GM18499 (cell line): ENCODE results near the gene DVL1.
"Not testable (repeated sequence)": the region's sequence is repeated elsewhere in the genome, so short reads cannot be mapped to it uniquely, and the experiment has no call there.

ENCODE experiments used
- ATAC-seq: cut with Tn5 transposase; IDR thresholded peaks from one replicate; pipeline ENCODE4 v1.9.1; 2021; ENCODE audit warnings: moderate number of reproducible peaks; ENCODE audit not compliant: insufficient read depth, unreplicated experiment

DVL1 gene

DNA sequence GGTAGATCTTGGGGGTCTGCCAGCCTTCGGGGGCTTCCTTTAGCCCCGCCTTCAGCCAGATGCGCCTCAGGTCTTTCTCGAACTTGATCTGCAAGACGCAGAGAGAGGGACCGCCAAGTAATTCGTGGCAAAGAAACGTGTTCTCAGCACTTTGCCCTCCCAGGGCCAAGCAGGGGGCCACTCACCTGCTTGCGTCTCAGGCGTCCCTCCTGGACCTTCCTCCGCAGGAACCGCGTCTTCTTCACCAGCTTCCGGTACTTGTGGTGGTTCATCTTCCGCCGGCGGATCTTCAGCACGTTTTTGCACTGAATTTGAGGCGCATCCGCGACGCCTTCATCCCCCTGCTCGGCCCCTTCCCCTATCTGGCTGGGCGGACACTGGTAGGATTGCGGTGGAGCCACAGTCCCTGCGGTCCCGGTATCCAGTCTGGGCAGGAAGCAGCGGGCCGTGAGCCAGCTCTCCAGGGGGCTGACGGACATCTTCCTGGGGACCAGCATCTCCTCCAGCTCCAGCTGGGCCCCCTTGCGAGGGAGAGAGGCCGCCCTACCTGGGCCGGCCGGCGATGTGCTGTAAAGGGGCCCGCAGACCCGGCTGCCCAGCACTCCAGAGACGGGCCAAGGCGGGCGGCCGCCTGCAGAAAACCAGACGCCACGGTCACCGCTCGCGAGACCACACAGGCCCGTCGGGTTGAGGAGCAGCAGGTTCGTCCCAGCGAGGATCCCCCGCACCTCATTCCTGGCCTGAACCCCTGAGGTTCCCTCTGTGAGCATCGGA lies 24.8 kb upstream of the DVL1 start:
- ATAC-seq = no peak

DNA sequence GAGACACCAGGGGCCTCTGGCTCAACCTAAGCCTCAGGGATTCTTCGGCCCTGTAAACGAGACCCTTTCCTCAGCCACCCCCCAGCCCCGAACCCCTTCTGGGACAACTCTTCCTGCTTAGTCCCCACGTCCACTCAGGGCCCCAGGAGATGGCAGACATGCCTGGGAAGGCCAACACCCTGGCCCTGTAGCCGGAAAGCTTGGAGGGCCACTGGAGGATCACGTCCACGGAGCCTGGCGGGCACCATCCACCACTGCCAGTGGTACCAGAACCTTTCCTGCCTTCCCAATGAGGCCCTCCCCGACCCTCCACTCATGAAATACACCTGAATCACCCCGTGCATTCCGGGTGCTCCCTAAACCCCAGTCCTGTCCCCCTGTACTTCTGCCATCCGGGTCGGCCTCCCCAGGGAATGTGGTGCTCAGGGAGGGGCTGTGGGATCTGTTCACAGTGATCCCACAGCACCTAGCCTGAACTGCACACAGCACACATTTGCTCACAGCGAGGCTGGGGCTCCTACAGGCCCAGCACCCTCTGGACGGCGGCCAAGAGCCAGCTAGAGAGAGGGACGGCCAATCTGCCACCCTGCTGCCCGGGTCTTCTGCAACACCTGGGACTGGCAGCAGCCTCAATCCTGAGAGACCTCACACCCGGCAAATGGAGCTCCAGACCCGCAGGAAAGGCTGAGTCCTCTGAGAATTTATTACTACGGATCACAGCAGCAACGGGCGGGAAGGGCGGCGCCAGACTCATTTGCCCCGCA lies 24.0 kb upstream of the DVL1 start:
- no peak for ATAC-seq

DNA sequence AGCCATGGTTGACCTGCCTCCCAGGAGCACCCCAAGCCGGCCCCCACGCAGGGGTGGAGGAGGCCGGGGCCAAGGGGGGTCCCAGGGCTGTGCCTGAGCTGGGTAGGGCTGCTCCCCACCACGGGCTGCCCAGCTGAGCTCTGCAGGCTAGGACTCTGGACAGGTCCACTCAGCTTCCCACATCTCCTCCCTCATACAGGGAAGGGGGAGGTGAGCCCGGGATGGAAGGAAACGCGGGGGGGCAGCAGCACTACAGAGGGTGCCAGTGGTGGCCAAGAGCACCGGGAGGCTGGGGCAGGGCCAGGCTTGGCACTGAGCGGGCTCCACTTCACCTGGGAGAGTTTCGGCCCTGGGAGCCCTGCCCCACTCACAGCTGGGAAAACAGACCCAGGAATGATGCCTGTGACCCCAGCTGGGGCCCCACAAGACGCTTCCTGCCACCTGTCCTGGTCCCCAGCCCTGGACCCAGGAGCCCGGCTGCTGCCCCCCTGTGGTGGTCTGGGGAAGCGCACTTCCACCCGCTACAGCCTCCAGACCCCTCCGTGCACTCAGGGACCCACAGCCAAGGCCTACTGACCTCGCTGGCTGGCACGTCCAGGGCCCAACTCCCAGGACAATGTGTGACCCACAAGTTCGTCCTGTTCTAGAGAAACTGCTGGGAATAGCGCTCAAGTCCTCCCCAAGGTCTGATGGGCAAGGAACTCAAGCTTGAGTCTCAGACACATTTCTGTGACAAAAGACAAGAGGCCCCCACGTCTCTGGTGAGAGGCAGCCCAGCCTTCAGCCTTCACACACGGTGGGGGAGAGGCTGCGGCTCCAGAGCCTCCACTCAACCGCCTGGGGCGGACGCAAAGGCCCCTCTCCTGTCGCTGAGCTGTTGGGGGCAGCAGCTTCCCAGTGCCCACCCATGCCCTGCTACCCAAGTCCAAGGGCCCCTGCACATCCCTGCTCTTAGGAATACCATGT lies 22.8 kb upstream of the DVL1 start:
- no peak for ATAC-seq

DNA sequence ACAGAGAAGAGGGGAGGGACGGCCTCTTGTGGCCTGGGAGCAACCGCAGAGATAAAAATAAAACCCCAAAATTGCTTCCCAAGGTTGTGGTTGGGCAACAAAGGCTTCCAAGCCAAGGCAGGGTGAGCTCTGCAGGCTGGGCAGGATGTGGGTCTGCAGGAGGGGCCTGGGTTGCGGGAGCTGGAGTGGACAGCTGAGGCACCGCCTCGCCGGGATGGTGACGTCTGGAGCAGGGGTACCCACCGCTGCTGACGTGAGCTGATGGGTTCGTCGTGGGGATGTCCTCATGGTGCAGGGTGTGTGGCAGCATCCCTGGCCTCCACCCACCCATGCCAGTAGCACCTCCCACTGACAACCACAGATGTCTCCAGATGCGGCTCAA lies 22.1 kb upstream of the DVL1 start:
- ATAC-seq = no peak

DNA sequence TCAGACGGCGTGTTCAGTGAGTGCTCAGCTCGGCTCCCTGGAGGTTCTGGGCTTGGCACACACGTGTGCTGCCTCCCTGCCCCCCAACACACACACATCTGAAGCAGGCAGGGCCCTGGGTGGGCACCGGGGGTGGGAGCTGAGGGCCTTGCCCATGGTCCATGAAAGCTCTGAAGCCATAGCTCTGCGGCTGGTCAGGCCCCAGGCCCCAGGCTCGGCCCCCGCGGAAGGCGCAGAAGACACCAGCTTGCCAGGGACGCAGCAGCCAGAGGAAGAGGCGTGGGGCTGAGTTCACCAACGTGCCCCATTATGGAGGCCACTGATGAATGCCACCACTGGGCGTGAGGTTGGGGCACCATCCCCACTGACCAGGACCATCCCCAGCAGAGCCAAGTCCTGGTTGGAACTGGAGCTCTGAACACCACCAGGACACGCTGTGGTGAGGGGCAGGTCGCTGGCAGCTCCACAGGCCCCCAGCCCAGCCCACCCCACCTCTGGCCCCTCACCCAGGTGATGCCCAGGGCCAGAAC lies 21.6 kb upstream of the DVL1 start:
- no peak for ATAC-seq

DNA sequence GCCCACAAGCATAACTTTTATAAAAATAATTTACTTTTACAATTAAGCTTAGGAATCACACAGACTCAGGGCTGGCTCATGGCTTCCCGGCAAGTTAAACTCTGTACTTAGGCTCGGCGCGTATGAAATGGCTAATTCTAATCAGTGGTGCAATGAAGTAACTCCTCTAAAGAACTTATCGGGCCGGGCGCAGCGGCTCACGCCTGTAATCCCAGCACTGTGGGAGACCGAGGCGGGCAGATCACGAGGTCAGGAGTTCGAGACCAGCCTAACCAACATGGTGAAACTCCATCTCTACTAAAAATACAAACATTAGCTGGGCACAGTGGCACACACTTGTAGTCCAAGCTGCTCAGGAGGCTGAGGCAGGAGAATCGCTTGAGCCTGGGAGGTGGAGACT lies 20.9 kb upstream of the DVL1 start:
- ATAC-seq = not testable (repeated sequence)

DNA sequence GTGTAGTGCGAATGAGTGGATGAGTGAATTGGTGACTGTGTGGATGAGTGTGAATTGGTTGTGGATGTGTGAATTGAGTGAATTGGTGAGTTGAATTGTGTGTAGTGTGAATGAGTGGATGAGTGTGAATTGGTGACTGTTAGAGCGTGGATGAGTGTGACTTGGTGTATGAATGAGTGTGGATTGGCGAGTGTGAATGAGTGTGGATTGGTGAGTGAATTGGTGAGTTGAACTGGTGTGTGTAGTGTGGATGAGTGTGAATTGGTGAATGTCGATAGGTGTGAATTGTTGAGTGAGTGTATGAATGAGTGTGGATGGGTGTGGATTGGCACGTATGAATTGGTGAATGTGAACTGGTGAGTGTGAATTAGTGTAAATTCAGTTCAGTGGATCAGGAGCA lies 18.1 kb upstream of the DVL1 start:
- no peak for ATAC-seq

DNA sequence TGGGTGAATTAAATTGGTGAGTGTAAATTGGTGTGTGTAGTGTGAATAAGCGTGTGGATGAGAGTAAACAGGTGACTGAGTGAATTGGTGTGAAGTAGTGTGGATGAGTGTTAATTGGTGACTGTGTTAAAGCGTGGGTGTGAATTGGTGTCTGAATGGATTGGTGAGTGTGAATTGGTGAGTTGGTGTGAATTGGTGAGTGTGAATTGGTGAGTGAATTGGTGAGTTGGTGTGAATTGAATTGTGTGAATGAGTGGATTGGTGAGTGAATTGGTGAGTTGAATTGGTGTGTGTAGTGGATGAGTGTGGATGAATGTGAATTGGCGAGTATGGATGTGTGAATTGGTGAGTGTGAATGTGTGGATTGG lies 17.5 kb upstream of the DVL1 start:
- no peak for ATAC-seq

DNA sequence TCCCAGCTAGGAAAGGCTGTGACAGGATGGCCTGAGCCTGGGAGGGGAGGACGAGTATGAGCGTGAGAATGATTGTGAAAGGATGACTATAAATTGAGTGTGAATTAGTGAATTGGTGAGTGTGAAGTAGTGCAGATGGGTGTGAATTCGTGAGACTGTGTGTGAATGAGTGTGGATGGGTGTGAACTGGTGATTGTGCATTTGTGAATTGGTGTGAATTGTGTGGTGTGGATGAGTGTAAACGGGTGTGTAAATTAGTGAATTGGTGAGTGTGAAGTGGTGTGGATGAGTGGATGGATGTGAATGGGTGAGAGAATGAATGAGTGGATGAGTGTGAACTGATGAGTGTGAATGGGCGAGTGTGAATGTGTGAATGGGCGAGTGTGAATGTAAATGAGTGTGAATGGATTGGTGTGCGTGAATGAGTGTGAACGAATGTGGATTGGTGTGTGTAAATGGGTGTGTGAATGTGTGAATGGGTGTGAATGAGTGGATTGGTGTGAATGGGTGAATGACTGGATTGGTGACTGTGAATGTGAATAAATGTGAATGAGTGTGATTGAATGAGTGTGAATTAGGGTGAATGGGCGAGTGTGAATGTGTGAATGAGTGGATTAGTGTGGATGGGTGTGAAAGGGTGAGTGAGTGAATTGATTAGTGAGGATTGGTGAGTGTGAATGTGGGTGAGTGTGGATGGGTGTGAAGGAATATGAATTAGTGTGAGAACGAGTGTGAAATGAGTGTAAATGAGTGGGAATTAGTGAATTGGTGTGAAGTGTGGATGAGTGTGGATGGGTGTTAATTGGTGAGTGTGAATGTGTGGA lies 16.9 kb upstream of the DVL1 start:
- ATAC-seq = no peak

DNA sequence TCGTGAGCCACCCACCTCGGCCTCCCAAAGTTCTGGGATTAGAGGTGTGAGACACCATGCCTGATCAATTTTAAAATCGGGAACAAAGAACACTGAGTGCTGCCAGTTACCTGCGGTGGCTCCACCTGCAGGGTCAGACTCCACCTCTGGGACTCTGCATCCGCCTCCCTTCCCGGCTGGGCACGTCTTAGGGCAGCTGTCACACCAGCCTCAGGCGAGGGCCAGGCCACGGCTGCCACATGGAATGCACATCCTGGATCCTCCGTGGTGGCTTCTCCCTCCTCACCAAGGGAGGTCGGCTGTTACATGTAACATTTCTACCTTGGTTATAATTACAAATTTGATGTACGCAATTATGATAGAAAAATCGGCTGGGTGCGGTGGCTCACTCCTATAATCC lies 15.0 kb upstream of the DVL1 start:
- ATAC-seq = no peak

DNA sequence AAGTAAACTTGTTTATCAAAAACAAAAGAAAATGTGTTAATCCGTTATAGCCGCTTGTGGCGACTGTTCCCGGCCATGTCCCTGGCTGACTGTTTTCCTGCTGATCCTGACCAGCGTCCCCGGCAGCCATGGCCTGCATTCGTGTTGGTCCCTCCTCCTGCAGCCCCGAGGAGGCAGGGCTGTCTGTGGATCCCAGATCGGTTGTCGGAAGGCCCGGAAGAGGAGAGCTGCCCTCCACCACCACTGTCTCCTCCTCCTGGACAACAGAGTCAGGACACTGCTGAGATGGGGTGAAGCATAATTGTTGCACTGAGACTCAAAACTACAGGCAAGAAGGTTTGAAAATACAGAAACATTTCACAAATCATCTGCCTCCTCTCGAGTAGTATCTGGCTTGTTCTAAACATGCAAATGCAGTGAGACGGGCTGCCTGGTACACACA lies 12.8 kb upstream of the DVL1 start:
- no peak for ATAC-seq

DNA sequence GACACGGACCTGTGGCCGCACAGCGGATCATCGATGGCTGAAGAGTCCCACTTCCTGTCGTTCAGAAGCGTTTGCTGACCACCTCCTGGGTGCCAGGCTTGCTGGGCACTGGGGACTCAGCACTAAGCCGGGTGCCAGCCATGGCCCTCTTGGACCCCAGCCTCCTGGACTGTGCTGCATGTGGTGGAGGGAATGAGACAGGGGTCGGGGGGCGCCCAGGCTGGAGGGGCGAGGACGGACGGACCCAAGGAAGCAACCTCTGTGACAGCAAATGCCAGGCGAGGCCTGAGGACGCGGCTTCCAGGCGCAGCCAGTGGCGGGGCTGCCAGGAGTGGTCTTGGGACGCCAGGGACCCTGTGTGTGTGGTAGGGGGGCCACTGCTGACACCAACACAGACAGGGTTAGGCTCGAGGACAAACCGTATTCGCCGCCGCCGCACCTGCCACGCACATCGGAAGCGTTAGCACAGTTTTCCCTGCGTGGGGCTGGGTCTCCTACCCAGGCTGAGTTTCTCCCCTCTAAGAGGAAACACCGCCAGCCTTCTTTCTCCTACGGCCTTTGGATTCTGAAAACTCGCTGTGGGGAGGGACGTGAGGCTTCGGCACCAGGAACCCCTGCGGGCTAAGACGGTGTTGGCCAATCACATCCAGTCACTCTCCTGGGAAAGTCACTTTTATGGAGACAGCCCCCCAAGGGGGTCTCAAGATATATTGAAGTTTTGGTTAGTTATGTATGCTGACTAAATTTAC lies 12.2 kb upstream of the DVL1 start:
- ATAC-seq = no peak

DNA sequence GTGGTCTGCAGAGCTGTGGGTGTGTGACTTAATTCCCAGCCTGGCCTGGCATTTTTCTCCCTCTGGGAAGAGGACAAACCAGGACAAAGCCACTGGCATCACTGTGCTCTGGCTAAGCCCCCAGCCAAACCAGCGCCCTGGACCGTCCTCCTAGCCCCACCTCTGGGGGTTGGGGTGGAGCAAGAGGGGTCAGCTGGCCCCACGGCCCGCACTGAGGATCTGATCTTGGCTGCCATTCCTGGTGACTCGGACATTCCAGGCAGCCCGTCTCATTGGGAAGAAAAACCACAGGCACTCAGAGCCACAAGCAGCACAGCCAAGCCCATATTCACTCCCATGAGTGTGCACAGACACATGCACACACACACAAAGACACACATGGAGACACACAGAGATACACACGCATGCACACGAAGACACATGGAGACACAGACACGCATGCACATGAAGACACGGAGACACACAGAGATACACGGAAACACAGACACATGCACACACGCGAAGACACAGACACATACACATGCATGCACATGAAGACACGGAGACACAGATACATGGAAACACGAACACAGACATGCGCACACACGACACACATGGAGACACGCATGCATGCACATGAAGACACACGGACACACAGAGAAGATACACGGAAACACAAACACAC lies 11.4 kb upstream of the DVL1 start:
- ATAC-seq = no peak

DNA sequence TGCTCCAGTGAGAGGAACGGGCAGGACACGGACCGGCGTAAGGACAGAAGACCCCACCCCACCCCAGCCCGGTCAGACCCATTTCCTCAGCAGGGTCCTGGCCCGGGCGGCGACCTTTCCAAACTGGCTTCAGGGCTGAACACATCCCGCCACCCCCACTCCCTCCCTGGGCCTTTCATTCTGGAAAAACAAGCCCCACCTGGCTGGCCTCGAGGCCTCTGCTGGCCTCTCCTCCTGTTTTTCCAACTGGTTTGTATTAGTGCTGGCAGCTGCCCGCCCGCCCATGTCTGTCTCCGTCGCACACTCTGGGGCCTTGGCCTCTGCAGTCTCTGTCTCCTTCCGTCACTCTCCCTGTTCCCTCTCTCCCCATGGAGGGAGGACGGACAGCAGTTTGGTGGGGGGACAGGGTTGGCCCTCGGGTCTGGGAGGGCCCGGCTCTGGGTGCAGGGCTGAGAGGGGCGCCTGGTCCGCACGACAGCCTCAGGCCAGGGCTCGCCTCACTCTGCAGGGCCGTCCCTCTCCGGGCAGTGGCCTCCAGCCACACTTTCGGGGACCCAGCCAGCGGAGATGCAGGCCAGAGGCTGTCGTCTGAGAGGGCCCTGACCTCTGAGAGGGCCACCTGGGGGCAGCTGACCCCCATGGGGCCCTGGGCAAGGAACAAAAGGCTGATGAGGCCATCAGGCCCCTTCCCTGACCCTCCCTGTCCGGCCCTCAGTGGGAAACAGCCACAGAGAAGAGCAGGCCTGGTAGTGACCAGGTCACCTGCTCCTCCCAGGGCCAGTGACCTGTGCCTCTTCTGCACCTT lies 10.6 kb upstream of the DVL1 start:
- no peak for ATAC-seq

DNA sequence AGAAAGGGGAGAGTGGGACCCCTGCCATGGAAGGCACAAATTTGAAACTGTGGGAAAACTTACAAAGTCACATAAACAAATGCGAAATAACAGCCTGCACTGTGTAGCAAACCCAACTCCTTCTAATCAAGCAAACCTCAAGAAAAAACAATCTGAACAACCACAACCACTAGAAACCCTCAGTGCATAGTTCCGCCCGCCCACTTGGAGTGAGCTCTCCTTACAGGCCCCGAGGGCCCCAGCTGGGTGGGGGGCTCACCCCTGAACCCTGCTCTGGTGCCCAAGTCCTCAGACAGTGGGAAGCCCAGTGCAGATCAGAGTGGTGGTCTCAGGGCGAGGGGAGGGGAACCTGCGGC lies 10.1 kb upstream of the DVL1 start:
- no peak for ATAC-seq

DNA sequence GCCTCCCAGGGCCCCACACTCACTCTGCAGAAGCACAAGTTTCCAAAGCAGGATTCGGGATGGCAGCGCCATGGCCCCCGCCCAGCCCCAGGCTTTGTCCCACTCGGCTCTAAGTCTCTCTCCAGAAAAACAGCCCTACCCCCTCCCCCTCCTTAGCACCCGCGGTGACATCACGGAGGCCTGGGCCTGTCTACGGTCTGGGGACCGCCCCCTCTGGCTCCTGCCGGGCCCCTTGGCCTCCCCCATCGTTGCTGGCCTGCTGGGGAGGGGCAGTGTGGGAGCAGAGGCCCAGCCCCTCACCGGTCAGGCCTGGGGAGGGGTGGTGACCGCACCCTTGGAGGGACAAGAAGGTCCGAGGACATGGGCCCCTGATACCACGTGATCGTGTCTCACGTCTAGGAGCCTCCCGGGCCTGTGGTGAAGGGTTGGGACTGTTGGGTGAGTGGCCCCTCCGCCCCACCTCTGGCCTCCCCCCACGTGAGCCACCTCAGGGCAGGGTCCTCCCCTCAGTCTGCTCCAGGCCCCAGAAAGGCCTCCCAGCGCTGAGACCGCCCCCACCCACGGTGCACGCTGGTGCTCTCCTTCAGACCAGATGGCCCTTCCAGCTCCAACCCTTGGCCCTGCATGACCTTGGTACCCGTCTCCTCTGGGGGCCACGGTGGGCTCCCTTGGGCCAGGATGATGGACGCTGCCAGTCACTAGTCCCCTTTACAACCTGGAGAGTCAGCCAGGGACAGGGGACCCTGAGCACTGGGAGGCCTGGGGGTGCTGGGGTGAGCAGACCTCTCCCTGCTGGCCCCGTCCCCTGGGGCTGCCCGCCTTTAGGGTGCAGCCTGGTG lies 9.4 kb upstream of the DVL1 start, which contains the start of gene MXRA8:
Gene MXRA8, minus strand, starts transcription at position 123 of the 839 bp plus-strand sequence. Its CDS starts 51 bp downstream, at position 72.
- ATAC-seq = no peak
